GM12801 (cell line): ENCODE data around the gene STYXL2.

Experiments used
- TF ChIP-seq, protein P1 (sequence below): IDR thresholded peaks from one replicate; pipeline ENCODE4 v1.5.1; 2011; ENCODE audit warnings: control low read depth; ENCODE audit not compliant: insufficient read length; ENCODE audit errors: extremely low read depth

The STYXL2 gene

DNA sequence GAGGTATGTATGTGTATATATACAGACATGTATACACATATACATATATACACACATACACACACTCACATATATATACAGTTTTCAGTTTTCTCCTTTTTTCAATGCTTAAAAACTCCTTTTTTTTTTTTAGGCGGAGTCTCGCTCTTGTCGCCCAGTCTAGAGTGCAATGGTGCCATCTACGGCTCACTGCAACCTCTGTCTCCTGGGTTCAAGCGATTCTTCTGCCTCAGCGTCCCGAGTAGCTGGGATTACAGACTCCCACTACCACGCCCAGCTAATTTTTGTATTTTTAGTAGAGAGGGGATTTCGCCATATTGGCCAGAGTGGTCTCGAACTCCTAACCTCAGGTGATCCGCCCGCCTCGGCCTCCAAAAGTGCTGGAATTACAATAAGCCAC is 27.0 kb downstream of the STYXL2 start:
- TF ChIP-seq, protein P1, sequence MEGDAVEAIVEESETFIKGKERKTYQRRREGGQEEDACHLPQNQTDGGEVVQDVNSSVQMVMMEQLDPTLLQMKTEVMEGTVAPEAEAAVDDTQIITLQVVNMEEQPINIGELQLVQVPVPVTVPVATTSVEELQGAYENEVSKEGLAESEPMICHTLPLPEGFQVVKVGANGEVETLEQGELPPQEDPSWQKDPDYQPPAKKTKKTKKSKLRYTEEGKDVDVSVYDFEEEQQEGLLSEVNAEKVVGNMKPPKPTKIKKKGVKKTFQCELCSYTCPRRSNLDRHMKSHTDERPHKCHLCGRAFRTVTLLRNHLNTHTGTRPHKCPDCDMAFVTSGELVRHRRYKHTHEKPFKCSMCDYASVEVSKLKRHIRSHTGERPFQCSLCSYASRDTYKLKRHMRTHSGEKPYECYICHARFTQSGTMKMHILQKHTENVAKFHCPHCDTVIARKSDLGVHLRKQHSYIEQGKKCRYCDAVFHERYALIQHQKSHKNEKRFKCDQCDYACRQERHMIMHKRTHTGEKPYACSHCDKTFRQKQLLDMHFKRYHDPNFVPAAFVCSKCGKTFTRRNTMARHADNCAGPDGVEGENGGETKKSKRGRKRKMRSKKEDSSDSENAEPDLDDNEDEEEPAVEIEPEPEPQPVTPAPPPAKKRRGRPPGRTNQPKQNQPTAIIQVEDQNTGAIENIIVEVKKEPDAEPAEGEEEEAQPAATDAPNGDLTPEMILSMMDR, result no peak

DNA sequence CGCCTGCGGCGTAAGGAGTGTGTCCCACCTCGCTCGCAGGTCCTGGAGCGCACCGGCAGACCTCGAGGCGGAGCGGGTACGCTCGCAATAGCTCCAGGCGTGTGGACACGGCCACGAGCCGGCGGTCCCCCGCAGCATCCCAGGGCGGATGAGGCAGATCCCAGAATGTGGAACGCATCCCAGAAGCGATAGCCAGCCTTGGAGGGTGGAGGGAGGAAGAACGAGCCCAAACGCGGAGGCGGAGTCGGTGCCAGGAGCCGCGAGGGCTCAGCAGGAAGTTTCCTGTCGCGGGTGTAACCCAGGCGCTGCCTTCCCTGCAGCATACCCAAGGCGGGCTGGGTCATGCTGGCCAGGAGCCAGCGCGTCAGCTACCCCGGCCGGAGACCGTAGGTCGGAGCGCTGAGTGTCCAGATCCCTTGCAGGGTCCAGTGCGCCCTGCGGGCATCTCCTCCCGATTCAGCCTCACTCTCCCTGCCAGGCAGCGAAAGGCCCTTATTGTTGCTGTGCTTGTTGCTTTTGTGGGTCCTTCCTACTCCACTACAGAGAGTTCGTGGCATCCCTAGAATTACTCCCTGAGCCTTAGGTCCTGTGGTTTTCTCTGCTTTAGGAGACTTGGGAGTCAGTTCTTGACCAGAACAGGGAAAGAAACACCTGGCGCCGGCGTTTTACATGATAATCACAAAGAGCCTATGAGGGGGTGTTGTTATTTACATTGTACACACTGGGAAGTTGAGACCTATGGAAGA is 27.7 kb downstream of the STYXL2 start:
- TF ChIP-seq, protein P1, result no peak

GRCh38 chr1:167122121-167122480 is 28.2 kb downstream of the STYXL2 start:
- TF ChIP-seq, protein P1, result no peak

DNA sequence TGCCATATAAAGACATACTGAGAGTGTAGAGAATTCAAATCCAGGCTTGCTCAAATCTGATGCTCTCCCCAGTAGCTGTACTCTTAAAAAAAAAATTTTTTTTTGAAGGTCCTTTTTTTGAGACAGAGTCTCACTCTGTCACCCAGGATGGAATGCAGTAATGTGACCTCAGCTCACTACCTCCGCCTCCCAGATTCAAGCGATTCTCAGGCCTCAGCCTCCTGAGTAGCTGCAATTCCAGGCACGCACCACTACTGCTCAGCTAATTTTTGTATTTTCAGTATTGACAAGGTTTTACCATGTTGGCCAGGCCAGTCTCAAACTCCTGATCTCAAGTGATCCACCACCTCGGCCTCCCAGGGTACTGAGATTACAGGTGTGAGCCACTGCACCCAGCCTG is 28.7 kb downstream of the STYXL2 start:
- TF ChIP-seq, protein P1, result no peak

GRCh38 chr1:167126317-167126716 is 32.4 kb downstream of the STYXL2 start:
- TF ChIP-seq, protein P1, result no peak

DNA sequence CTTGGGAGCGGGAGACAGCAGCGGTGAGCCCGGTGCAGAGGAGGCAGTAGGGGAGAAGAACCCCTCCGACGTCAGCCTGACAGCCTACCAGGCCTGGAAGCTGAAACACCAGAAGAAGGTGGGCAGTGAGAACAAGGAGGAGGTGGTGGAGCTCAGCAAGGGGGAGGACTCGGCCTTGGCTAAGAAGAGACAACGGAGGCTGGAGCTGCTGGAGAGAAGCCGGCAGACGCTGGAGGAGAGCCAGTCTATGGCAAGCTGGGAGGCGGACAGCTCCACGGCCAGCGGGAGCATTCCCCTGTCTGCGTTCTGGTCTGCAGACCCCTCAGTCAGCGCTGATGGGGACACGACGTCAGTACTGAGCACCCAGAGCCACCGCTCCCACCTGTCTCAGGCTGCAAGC is 32.9 kb downstream of the STYXL2 start:
- TF ChIP-seq, protein P1, result no peak

GRCh38 chr1:167127236-167127635 is 33.4 kb downstream of the STYXL2 start:
- TF ChIP-seq, protein P1, result no peak
